ENCODE measurements around the gene MTMR11. TPM values are rescaled to one million over a fixed set of nuclear protein-coding genes. Genes with fewer than 3 reads are reported as not detected.

The MTMR11 gene
- total and polyA plus RNA-seq, 9 of the 15 experiments (the other 6 are each of a cell fraction or from before 2014, with no cell fraction given): 0.09 to 1.6 (median 0.51) TPM

DNA sequence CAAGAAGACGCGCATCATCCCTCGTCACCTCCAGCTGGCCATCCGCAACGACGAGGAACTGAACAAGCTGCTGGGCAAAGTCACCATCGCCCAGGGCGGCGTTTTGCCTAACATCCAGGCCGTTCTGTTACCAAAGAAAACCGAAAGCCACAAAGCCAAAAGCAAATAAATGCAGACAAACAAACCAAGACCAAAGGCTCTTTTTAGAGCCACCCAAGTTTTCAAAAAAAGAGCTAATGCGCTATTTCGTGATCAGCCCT lies 49.6 kb downstream of the MTMR11 start (continued):
- peak; percentile 31; the same call in 1 of the 2 replicates for TF ChIP-seq NFXL1 (CRISPR knock-in tag; IDR thresholded peaks at IDR 0.05)
- TF ChIP-seq, protein P1, sequence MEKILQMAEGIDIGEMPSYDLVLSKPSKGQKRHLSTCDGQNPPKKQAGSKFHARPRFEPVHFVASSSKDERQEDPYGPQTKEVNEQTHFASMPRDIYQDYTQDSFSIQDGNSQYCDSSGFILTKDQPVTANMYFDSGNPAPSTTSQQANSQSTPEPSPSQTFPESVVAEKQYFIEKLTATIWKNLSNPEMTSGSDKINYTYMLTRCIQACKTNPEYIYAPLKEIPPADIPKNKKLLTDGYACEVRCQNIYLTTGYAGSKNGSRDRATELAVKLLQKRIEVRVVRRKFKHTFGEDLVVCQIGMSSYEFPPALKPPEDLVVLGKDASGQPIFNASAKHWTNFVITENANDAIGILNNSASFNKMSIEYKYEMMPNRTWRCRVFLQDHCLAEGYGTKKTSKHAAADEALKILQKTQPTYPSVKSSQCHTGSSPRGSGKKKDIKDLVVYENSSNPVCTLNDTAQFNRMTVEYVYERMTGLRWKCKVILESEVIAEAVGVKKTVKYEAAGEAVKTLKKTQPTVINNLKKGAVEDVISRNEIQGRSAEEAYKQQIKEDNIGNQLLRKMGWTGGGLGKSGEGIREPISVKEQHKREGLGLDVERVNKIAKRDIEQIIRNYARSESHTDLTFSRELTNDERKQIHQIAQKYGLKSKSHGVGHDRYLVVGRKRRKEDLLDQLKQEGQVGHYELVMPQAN (IDR thresholded peaks at IDR 0.05; ENCODE audit: borderline replicate concordance): 0 out of 2 replicates have a peak, but pooled peaks have one; percentile 21
- TF ChIP-seq FOXP1 (CRISPR knock-in tag; IDR thresholded peaks at IDR 0.05): 0 out of 2 replicates have a peak, but pooled peaks have one; percentile 15
- TF ChIP-seq, protein P2, sequence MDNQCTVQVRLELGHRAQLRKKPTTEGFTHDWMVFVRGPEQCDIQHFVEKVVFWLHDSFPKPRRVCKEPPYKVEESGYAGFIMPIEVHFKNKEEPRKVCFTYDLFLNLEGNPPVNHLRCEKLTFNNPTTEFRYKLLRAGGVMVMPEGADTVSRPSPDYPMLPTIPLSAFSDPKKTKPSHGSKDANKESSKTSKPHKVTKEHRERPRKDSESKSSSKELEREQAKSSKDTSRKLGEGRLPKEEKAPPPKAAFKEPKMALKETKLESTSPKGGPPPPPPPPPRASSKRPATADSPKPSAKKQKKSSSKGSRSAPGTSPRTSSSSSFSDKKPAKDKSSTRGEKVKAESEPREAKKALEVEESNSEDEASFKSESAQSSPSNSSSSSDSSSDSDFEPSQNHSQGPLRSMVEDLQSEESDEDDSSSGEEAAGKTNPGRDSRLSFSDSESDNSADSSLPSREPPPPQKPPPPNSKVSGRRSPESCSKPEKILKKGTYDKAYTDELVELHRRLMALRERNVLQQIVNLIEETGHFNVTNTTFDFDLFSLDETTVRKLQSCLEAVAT (IDR thresholded peaks at IDR 0.05): peak in 1 of 2 experiments; percentile 81; a peak in 1 of 4 replicates
- peak; percentile 22; the same call in 1 of the 2 replicates for TF ChIP-seq ZNF324 (CRISPR knock-in tag; IDR thresholded peaks at IDR 0.05)
- 0 out of 2 replicates have a peak, but pooled peaks have one; percentile 4 for TF ChIP-seq ZFP91 (CRISPR knock-in tag; IDR thresholded peaks at IDR 0.05)
- TF ChIP-seq ZBTB1 (CRISPR knock-in tag; IDR thresholded peaks at IDR 0.05; ENCODE audit: borderline replicate concordance, low read depth): peak; percentile 51; the same call in 1 of the 2 replicates
- 0 out of 2 replicates have a peak, but pooled peaks have one; percentile 20 for TF ChIP-seq ZEB2 (IDR thresholded peaks at IDR 0.05)
- TF ChIP-seq ZNF143 (CRISPR knock-in tag; IDR thresholded peaks at IDR 0.05): peak; percentile 56; the same call in 1 of the 2 replicates
- TF ChIP-seq PRPF4 (IDR thresholded peaks at IDR 0.05; ENCODE audit: insufficient read depth, low read depth, low read length, poor library complexity, severe bottlenecking): peak; percentile 48
- 0 out of 2 replicates have a peak, but pooled peaks have one; percentile 0 for TF ChIP-seq NBN (IDR thresholded peaks at IDR 0.05; ENCODE audit: low read depth)
- 0 out of 2 replicates have a peak, but pooled peaks have one; percentile 15 for TF ChIP-seq ZNF717 (CRISPR knock-in tag; IDR thresholded peaks at IDR 0.05)
- peak in 1 of 2 experiments; percentile 23; a peak in 1 of 4 replicates for TF ChIP-seq FOXA3 (CRISPR knock-in tag; conservative IDR thresholded peaks at IDR 0.05 in 1 of 2, IDR thresholded peaks at IDR 0.05 in 1 of 2)

Data from K562 (cell line).